GM23338 (cell line): ENCODE data around the gene RPL14. TPM values are rescaled to one million over a fixed set of nuclear protein-coding genes. Genes with fewer than 3 reads are reported as not detected.
A peak's percentile ranks its signal among the peaks of the same experiment; 100 is the strongest.
"Not testable (repeated sequence)": the region's sequence is repeated elsewhere in the genome, so short reads cannot be mapped to it uniquely, and the experiment has no call there.

Experiments used
- ATAC-seq: fragments of 200-7000 bp; cut with Tn5 transposase; 3 replicates; pipeline ENCODE4 v1.9.1; 2020
- DNase-seq: peaks from one replicate; pipeline ENCODE4 v3.0.0-alpha.2; 2015; ENCODE audit warnings: low spot score
- H2AFZ ChIP-seq: fragments of 200-600 bp; sonication (generic); 2 replicates; pipeline ENCODE4 v1.8.0; 2016; ENCODE audit warnings: antibody characterized with exemption, mild to moderate bottlenecking, moderate library complexity
- H3F3A ChIP-seq: fragments of 200-600 bp; sonication (generic); replicated peaks from 2 replicates; pipeline ENCODE4 v1.8.0; 2017; ENCODE audit warnings: antibody characterized with exemption, mixed run types, low read depth
- H3K27ac ChIP-seq: fragments of 200-600 bp; sonication (generic); 2 replicates; pipeline ENCODE4 v1.6.1; 2016; ENCODE audit warnings: low read depth
- H3K27me3 ChIP-seq: fragments of 200-600 bp; sonication (generic); 2 replicates; pipeline ENCODE4 v1.8.0; 2016; ENCODE audit warnings: mild to moderate bottlenecking, mixed run types, moderate library complexity; ENCODE audit not compliant: insufficient read depth
- H3K36me3 ChIP-seq: fragments of 200-600 bp; sonication (generic); 2 replicates; pipeline ENCODE4 v1.8.0; 2016; ENCODE audit warnings: mild to moderate bottlenecking; ENCODE audit not compliant: insufficient read depth
- H3K4me1 ChIP-seq: fragments of 200-600 bp; sonication (generic); 2 replicates; pipeline ENCODE4 v1.8.0; 2016; ENCODE audit warnings: mild to moderate bottlenecking, moderate library complexity; ENCODE audit not compliant: insufficient read depth
- H3K4me2 ChIP-seq: fragments of 200-600 bp; sonication (generic); 2 replicates; pipeline ENCODE4 v1.7.1; 2017; ENCODE audit warnings: mixed run types
- H3K4me3 ChIP-seq: fragments of 200-600 bp; sonication (generic); 2 replicates; pipeline ENCODE4 v1.6.1; 2016; ENCODE audit warnings: mixed run types
- H3K79me2 ChIP-seq: fragments of 200-600 bp; sonication (generic); replicated peaks from 2 replicates; pipeline ENCODE4 v1.8.0; 2017; ENCODE audit warnings: mild to moderate bottlenecking; ENCODE audit not compliant: insufficient read depth
- H3K9me2 ChIP-seq: fragments of 200-600 bp; sonication (generic); 2 replicates; pipeline ENCODE4 v1.8.0; 2017; ENCODE audit not compliant: insufficient read depth
- H4K20me1 ChIP-seq: fragments of 200-600 bp; sonication (generic); replicated peaks from 2 replicates; pipeline ENCODE4 v1.8.0; 2017; ENCODE audit warnings: mild to moderate bottlenecking; ENCODE audit not compliant: insufficient read depth
- H3K27ac Mint-ChIP-seq: 2 replicates; pipeline ENCODE4 v1.8.0; 2020; ENCODE audit warnings: inconsistent platforms, mild to moderate bottlenecking, moderate library complexity, mixed read lengths
- H3K27me3 Mint-ChIP-seq: 3 replicates; pipeline ENCODE4 v1.8.0; 2022; ENCODE audit warnings: low read depth, mild to moderate bottlenecking, moderate library complexity, mixed read lengths, inconsistent platforms; ENCODE audit not compliant: insufficient read depth, poor library complexity
- H3K36me3 Mint-ChIP-seq: 3 replicates; pipeline ENCODE4 v1.8.0; 2021; ENCODE audit warnings: low read depth, mild to moderate bottlenecking, inconsistent platforms, moderate library complexity, mixed read lengths
- H3K4me1 Mint-ChIP-seq: 3 replicates; pipeline ENCODE4 v1.8.0; 2020; ENCODE audit warnings: mild to moderate bottlenecking, inconsistent platforms, mixed read lengths
- H3K4me3 Mint-ChIP-seq: 3 replicates; pipeline ENCODE4 v1.8.0; 2021; ENCODE audit warnings: moderate library complexity, mild to moderate bottlenecking, inconsistent platforms, mixed read lengths
- H3K9me3 Mint-ChIP-seq: 3 replicates; pipeline ENCODE4 v1.8.0; 2020; ENCODE audit warnings: moderate library complexity, mild to moderate bottlenecking, inconsistent platforms, mixed read lengths
- CREB1 ChIP-seq: fragments of 250-450 bp; sonication (Bioruptor Pico); IDR thresholded peaks from 2 replicates; pipeline ENCODE4 v1.5.0; 2020; ENCODE audit warnings: low read depth, mild to moderate bottlenecking, moderate library complexity
- EZH2 ChIP-seq: fragments of 200-600 bp; sonication (generic); IDR thresholded peaks from one replicate; pipeline ENCODE4 v1.8.0; 2017; ENCODE audit warnings: antibody characterized with exemption, mild to moderate bottlenecking, low read depth; ENCODE audit not compliant: unreplicated experiment
- EZH2phosphoT487 ChIP-seq: fragments of 200-600 bp; sonication (generic); IDR thresholded peaks from one replicate; pipeline ENCODE4 v1.8.1; 2018; ENCODE audit warnings: antibody characterized with exemption; ENCODE audit not compliant: unreplicated experiment
- JUNB ChIP-seq: IDR thresholded peaks from one replicate; pipeline ENCODE4 v1.6.1; 2016; ENCODE audit warnings: antibody characterized with exemption; ENCODE audit not compliant: unreplicated experiment
- NANOG ChIP-seq: IDR thresholded peaks from 2 replicates; pipeline ENCODE4 v1.6.1; 2016; ENCODE audit warnings: antibody characterized with exemption, borderline replicate concordance
- POLR2AphosphoS5 ChIP-seq: IDR thresholded peaks from 2 replicates; pipeline ENCODE4 v1.6.1; 2016; ENCODE audit warnings: antibody characterized with exemption, low read depth
- ZNF114 ChIP-seq: fragments of 250-450 bp; sonication (Bioruptor Pico); IDR thresholded peaks from 2 replicates; pipeline ENCODE4 v1.5.0; 2020; ENCODE audit warnings: mild to moderate bottlenecking, moderate library complexity
- ZNF331 ChIP-seq: fragments of 250-450 bp; sonication (Bioruptor Pico); IDR thresholded peaks from 2 replicates; pipeline ENCODE4 v1.5.0; 2020; ENCODE audit warnings: low read depth, mild to moderate bottlenecking, moderate library complexity
- polyA plus RNA-seq: library from polyadenylated mRNA; unstranded; fragments of >200 nt; fragmentation: Nextera tagmentation; extraction: Ambion mirVana; gene quantifications from 2 replicates; pipeline ENCODE4 v1.2.1, GENCODE V29; 2016
- total RNA-seq: library from RNA; depleted of rRNA; stranded (reverse); fragments of >200 nt; shearing (Covaris generic); gene quantifications from 2 replicates; pipeline ENCODE4 v1.2.3, GENCODE V29; 2014
- TF ChIP-seq, protein P1 (sequence below): IDR thresholded peaks from 2 replicates; pipeline ENCODE4 v1.6.1; 2016; ENCODE audit warnings: antibody characterized with exemption
- TF ChIP-seq, protein P2 (sequence below): IDR thresholded peaks from one replicate; pipeline ENCODE4 v1.6.1; 2018; ENCODE audit warnings: antibody characterized with exemption; ENCODE audit not compliant: unreplicated experiment

The RPL14 gene
- total and polyA plus RNA-seq, 2 experiments from 2014 or later, result 596 to 1,748 TPM

DNA sequence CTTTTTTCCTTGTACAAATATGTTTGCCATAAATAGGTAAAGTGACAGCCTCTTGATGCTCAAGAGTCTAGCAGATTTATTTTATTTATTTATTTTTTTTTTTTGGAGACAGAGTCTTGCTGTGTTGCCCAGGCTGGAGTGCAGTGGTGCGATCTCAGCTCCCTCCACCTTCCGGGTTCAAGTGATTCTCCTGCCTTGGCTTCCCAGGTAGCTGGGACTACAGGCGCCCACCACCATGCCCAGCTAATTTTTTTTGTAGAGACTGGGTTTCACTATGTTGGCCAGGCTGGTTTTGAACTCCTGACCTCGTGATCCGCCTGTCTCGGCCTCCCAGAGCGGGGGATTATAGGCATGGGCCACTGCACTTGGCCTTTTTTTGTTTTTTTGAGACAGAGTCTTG is 5.7 kb downstream of the RPL14 start:
- not testable (repeated sequence) for H3K4me2 ChIP-seq, H2AFZ ChIP-seq, H3K27ac Mint-ChIP-seq, ATAC-seq, H3K4me3 ChIP-seq, H3K9me3 Mint-ChIP-seq, H3K9me2 ChIP-seq, H3K4me3 Mint-ChIP-seq, DNase-seq, H3K27ac ChIP-seq, H3K27me3 ChIP-seq, H3K27me3 Mint-ChIP-seq
- Histone ChIP-seq H3K79me2 (peaks cover 27% of the 10 kb centered on the region), H3F3A (peaks cover 58% of the 10 kb centered on the region), H3K36me3 (peaks cover 61% of the 10 kb centered on the region), H4K20me1 (peaks cover 54% of the 10 kb centered on the region), H3K4me1 (peaks cover 15% of the 10 kb centered on the region)
- Mint-ChIP-seq H3K36me3 (peaks cover 73% of the 10 kb centered on the region), H3K4me1 (peaks cover 26% of the 10 kb centered on the region; the same call in 2 of the 3 replicates)

DNA sequence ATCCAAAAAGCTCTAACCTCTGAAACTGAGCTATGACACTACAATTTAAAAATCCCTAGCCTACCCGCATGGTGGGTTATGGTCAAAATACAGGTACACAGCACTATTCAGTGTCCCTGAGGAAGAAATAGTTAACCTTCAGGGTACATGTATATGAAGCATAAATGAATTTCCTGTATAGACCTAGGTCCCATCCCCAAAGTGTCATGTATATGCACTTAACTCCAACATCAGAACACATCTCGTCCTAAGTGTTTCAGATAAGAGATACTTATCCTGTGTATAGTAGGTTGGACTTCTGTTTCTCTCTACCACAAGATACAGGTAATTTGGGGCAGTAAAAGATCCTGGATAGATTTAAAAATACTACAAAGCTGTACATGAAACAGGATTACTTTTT is 6.4 kb downstream of the RPL14 start:
- peaks cover 20% of the 10 kb centered on the region; the same call in 2 of the 3 replicates for H3K4me1 Mint-ChIP-seq
- no peak overlapping the region for H3K4me3 ChIP-seq
- H3K4me2 ChIP-seq, result no peak overlapping the region
- no peaks in the 10 kb centered on the region for H3K9me3 Mint-ChIP-seq
- ATAC-seq (no peak), DNase-seq (no peak)
- peaks cover 20% of the 10 kb centered on the region for H3K79me2 ChIP-seq
- H3K27ac Mint-ChIP-seq, result no peak overlapping the region
- no peaks in the 10 kb centered on the region for H3K27me3 ChIP-seq
- H3K4me1 ChIP-seq, result peaks cover 7% of the 10 kb centered on the region
- H3K36me3 ChIP-seq, result peaks cover 54% of the 10 kb centered on the region
- TF ChIP-seq ZNF331 (CRISPR knock-in tag) (no peak), JUNB (no peak), EZH2phosphoT487 (no peak)
- H3F3A ChIP-seq, result peaks cover 51% of the 10 kb centered on the region
- H3K27me3 Mint-ChIP-seq, result peaks cover 3% of the 10 kb centered on the region
- H3K27ac ChIP-seq, result peak overlapping the region; percentile 83; the same call in 1 of the 2 replicates
- H2AFZ ChIP-seq, result no peak overlapping the region
- peaks cover 66% of the 10 kb centered on the region for H3K36me3 Mint-ChIP-seq
- H3K9me2 ChIP-seq, result no peaks in the 10 kb centered on the region
- H4K20me1 ChIP-seq, result peaks cover 47% of the 10 kb centered on the region
- no peak overlapping the region for H3K4me3 Mint-ChIP-seq

DNA sequence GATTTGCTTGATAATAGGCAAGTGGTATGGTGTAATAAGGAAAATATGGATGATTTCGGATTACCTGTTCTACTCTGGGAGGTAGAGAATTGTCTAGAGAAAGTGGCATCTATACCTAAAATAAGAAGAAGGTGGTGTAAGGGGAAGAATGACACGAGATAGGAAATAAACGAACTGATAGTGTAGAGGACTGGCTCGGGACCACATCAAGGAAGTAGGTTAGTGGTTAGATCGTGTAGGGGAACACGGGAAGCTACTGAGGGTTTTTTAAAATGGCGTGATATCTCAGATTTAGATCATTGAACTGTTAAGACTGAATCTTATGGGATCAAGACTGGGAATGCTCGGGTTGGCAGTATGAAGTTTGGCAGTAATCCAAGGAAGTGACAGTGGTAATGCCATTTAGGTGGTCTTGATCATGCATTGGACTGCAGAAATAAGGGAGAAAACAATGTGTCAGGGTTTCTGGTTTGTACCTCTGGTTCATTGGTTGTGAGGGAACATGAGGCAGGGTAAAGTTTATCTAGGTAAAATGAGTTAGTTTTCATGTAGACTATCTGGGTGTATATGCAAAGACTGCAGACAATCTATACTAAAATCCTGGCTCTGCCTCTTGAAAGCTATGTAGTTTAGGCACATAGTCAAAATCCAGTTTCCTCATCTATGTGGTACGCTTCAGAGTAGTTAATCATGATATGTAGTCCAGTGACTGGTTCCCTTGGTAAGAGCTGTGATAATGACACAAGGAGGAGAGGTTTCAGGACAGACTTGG is 7.4 kb downstream of the RPL14 start:
- Histone ChIP-seq H3K27me3 (no peaks in the 10 kb centered on the region), H4K20me1 (peaks cover 39% of the 10 kb centered on the region), H3K27ac (peak overlapping the region; percentile 89), H3K4me1 (no peaks in the 10 kb centered on the region), H3K79me2 (peaks cover 11% of the 10 kb centered on the region), H3K9me2 (no peaks in the 10 kb centered on the region), H2AFZ (no peak overlapping the region), H3K4me3 (no peak overlapping the region), H3K4me2 (no peak overlapping the region), H3F3A (peaks cover 42% of the 10 kb centered on the region), H3K36me3 (peaks cover 44% of the 10 kb centered on the region)
- Mint-ChIP-seq H3K27ac (peak overlapping the region; percentile 49), H3K4me1 (peaks cover 12% of the 10 kb centered on the region; the same call in 2 of the 3 replicates), H3K4me3 (no peak overlapping the region), H3K36me3 (peaks cover 56% of the 10 kb centered on the region), H3K27me3 (no peaks in the 10 kb centered on the region), H3K9me3 (no peaks in the 10 kb centered on the region)
- ATAC-seq (peak; percentile 8; the same call in 1 of the 3 replicates), DNase-seq (no peak)
- no peak for TF ChIP-seq EZH2
- no peak for TF ChIP-seq CREB1 (CRISPR knock-in tag)
- no peak for TF ChIP-seq EZH2phosphoT487
- no peak for TF ChIP-seq ZNF114
- TF ChIP-seq POLR2AphosphoS5, result no peak
- no peak for TF ChIP-seq JUNB
- TF ChIP-seq, protein P1, sequence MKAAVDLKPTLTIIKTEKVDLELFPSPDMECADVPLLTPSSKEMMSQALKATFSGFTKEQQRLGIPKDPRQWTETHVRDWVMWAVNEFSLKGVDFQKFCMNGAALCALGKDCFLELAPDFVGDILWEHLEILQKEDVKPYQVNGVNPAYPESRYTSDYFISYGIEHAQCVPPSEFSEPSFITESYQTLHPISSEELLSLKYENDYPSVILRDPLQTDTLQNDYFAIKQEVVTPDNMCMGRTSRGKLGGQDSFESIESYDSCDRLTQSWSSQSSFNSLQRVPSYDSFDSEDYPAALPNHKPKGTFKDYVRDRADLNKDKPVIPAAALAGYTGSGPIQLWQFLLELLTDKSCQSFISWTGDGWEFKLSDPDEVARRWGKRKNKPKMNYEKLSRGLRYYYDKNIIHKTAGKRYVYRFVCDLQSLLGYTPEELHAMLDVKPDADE, result no peak
- no peak for TF ChIP-seq NANOG
- TF ChIP-seq, protein P2, sequence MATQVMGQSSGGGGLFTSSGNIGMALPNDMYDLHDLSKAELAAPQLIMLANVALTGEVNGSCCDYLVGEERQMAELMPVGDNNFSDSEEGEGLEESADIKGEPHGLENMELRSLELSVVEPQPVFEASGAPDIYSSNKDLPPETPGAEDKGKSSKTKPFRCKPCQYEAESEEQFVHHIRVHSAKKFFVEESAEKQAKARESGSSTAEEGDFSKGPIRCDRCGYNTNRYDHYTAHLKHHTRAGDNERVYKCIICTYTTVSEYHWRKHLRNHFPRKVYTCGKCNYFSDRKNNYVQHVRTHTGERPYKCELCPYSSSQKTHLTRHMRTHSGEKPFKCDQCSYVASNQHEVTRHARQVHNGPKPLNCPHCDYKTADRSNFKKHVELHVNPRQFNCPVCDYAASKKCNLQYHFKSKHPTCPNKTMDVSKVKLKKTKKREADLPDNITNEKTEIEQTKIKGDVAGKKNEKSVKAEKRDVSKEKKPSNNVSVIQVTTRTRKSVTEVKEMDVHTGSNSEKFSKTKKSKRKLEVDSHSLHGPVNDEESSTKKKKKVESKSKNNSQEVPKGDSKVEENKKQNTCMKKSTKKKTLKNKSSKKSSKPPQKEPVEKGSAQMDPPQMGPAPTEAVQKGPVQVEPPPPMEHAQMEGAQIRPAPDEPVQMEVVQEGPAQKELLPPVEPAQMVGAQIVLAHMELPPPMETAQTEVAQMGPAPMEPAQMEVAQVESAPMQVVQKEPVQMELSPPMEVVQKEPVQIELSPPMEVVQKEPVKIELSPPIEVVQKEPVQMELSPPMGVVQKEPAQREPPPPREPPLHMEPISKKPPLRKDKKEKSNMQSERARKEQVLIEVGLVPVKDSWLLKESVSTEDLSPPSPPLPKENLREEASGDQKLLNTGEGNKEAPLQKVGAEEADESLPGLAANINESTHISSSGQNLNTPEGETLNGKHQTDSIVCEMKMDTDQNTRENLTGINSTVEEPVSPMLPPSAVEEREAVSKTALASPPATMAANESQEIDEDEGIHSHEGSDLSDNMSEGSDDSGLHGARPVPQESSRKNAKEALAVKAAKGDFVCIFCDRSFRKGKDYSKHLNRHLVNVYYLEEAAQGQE, result no peak
